GM12892 (cell line): Measurements from ENCODE around the gene ARMC2.

ENCODE experiments used
- POLR2A ChIP-seq: IDR thresholded peaks from 2 replicates; pipeline ENCODE4 v1.6.1; 2011; ENCODE audit warnings: low read depth, low read length, control low read depth
- POLR2AphosphoS5 ChIP-seq: IDR thresholded peaks from 2 replicates; pipeline ENCODE4 v1.6.1; 2011; ENCODE audit warnings: low read depth, low read length, control low read depth
- TAF1 ChIP-seq: IDR thresholded peaks from 2 replicates; pipeline ENCODE4 v1.6.1; 2011; ENCODE audit warnings: low read depth, mild to moderate bottlenecking, control low read depth, low read length, borderline replicate concordance

DNA sequence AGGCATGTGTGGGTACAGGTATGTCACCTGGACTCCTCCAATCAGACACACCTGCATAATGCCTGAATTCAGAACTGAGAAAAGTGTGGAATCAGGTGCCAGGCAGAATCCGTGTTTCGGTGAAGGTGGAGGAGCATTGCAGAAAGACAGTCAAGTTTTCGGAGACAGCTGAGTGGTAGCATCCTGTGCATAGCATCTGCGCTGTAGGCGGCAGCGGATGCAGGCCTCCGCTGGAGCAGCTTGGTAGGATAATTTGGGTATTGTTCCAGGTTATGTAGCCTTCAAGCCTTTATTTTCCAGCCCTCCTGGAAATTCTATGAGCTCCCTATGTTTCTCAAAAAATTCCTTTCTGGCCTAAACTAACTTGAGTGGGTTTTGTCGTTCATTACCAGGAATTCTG, 15.5 kb upstream of the ARMC2 start:
- TF ChIP-seq POLR2A, result no peak
- no peak for TF ChIP-seq TAF1
- TF ChIP-seq POLR2AphosphoS5, result no peak
